ENCODE measurements around the gene FOXP4. TPM values are rescaled to one million over a fixed set of nuclear protein-coding genes. Genes with fewer than 3 reads are reported as not detected.

Gene FOXP4, protein sequence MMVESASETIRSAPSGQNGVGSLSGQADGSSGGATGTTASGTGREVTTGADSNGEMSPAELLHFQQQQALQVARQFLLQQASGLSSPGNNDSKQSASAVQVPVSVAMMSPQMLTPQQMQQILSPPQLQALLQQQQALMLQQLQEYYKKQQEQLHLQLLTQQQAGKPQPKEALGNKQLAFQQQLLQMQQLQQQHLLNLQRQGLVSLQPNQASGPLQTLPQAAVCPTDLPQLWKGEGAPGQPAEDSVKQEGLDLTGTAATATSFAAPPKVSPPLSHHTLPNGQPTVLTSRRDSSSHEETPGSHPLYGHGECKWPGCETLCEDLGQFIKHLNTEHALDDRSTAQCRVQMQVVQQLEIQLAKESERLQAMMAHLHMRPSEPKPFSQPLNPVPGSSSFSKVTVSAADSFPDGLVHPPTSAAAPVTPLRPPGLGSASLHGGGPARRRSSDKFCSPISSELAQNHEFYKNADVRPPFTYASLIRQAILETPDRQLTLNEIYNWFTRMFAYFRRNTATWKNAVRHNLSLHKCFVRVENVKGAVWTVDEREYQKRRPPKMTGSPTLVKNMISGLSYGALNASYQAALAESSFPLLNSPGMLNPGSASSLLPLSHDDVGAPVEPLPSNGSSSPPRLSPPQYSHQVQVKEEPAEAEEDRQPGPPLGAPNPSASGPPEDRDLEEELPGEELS
- 2.7 and 3.1 TPM in 2 replicates for total RNA-seq (2014; rRNA removed; shearing (Covaris generic))

DNA sequence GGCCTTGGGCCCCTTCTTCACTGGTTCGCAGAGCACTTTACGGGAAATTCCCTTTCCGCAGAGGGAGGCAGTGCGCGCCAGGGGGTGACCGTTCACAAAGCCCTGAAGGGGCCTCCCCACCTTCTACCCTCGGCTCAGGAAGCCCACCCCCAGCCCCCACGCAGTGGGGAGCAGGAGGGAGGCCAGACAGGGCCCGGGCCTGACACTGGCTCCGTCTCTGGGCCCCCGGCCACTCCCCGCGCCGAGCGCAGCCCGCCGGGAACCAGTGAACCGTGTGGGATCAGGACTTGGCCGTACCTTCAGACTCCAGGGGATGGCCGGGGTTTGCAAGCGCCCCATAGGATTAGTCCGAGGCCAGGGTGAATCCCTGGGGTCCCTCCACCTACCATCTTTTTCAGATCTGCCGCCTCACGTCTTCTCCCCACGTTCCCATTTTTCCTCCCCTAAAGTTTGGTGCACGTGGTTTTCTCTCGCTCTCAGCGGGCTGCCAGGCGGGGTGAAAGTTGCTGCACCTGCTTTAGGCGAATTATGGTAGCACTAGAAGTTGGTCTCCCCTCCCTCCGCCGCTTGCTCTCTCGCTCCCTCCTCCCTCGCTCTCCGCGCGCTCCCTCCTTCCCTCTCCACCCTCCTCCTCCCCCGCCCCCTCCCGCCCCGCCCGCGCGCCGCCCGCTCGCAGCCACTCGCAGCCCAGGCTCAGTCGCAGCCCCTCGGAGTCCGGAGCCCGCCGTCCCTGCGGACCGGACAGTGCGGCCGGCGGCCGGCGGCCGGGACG lies at the start of gene FOXP4:
Gene FOXP4, plus strand, starts transcription at position 679 of the 772 bp plus-strand sequence. CDS start 19,380 bp downstream, outside the sequence.
- DNase-seq (ENCODE audit: low spot score): peak; percentile 96

DNA sequence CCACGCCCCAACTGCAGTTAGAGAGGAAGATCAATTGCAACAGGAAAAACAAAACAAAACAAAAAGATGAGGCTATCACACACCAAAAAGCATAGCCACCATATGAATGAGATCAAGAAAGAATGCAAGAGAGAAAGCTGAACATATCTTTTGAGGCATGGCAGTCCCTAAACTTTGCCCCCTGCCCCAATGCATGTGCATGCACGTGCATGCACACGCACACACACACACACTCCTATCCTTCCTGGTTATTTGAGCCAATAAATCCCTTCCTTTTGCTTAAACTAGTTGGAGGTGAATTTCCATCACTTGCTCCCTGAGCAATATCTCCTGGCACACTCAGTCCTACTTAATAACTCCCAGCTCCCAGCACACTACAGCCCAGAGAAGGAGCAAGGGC lies 48.6 kb upstream of the FOXP4 start:
- DNase-seq (ENCODE audit: low spot score): no peak

DNA sequence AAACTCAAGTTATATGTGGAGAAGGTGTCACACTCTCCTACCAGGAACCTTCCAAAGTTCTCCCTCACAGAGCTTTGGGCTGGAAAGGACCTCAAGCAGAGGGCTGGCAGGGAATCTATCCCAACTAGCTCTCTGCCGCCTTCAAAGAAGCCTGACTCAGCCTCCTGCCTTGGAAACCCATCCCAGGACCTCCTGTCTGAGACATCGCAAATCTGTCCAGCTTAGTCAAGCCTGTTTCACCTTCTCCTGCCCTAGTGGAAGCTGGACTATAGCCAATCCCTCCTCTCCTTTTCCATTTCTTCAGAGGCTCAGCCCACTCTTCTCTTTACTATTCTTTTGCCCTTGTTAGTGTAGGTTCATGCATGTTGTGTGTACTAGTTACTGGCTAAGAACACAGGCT lies 48.2 kb upstream of the FOXP4 start:
- no peak for DNase-seq (ENCODE audit: low spot score)

DNA sequence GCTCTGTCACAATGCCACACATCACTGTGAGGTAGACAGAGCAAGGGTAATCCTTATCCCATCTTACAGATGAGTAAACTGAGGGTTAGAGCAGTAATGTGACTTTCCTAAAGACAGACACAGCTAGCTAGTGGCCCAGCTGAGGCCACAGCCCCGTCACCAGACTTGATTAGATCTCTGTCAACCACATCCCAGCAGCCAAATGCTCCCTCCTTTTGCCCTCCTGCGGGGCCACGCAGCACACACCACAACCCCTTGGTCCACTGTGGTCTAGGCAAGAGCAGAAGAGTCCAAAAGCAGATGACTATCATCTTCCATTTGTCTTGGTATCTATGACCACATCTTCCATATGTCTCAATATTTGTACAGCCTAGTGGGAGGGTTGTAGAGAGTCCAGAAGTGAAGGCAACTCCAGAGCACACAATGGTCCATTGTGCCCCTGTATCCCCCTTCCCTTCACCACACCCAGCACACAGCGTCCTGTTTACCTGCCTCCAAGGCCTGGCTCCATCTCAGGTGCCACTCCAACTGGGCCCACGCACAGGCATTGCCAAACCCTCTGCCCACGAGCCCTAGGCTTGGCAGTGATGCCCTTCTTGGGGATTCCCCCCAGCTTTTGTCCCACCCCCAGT lies 47.1 kb upstream of the FOXP4 start:
- DNase-seq (ENCODE audit: low spot score): no peak

DNA sequence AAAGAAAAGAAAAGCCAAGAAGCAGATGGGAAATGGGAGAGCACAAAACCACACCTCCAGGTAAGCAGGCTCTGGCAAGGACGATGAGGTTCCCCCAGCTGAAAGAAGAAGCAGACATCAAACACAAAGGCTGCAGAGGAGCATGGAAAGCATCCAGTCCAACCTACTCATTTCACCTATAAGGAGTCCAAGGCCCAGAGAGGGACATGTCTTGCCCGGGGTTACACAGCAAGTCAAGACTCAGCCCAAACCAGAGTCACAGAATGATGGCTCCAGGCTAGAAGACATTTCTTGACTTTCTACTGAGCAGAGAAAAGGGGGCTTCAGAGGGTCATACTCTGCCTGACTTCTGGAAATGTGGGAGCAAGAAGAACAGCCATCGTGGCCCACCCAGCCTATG lies 45.6 kb upstream of the FOXP4 start:
- DNase-seq (ENCODE audit: low spot score): no peak

DNA sequence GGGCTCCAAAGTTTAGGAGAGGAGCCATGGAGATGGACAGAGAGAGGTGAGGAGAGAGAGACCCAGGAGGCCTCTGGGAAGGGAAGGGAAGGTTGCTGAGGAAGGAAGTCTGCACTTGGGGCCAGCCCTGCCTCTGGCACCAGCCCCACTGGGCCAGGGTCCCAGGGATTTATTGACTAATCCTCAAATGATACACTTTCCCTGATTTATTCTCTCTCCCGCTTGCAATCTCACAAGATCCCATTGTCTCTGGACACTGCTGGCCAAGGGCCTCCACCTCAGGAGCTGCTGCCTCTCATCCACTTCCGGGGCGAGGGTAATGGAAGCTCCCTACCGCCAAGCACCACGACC lies 43.6 kb upstream of the FOXP4 start:
- DNase-seq (ENCODE audit: low spot score): no peak

DNA sequence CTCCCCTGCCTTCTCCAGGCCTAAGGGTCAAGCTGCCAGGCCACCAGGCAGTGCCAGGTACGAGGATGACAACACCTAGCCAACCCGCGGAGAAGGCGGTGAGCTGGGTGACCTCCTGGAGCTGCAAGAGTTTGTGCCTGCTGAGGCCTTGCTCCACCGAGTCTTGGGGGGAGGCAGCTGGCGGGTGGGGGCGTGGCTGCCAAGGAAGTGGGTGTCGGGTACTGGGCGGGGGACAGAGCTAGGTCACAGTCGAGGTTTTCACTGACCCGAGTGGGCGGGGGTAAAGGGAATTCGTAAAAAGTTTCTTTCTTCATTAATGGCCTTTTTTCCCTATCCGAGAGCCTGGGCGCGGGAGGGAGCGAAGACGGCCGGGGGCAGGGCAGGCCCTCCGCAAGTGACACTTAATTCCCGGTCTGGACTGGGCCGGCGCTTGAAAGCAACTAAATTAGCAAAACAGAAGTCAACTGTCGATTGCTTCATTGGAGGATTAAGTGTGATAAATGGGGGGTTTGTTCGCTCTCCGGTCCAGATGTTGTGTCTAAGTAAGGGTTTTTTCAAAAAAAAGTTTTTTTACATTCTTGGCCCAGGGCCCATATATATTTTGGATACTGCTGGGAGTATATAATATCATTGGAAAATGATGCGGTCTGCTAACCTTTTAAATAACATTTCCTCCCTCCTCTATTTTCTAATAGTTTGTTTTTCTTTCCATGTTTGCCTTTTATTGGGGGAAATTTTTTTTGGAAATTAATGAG lies 43.1 kb upstream of the FOXP4 start:
- no peak for DNase-seq (ENCODE audit: low spot score)

DNA sequence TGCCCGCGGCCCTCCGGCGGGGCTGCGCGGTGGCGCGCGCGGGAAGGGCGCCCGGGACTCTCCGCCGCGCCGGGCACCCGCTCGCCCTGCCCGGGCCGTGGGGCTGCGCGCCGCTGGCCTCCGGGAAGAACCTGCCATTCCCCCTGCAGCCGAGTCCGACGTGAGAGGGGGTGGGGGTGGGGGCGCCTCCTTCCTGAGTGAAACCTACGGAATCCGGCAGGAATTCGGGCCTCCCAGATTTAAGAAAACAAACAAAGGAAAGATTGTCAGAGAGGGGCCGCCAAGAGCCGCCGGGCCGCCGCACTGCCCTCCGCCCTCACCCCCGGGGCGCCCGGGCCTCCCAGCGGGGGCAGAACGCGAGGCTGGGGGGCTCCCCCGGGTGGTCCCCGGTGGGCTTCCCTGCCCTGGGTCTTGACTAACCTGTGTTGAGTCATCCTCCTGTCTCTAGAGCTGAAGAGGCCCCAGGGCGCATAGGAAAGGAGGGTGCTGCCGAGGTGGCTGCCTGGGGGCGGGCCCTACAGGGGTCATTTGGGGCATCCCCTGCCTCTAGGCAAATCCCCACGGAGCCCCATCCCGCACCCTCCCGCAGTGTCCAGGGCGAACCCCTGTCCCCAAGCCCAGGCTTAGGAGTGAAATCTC lies 42.2 kb upstream of the FOXP4 start:
- DNase-seq (ENCODE audit: low spot score): peak; percentile 75

DNA sequence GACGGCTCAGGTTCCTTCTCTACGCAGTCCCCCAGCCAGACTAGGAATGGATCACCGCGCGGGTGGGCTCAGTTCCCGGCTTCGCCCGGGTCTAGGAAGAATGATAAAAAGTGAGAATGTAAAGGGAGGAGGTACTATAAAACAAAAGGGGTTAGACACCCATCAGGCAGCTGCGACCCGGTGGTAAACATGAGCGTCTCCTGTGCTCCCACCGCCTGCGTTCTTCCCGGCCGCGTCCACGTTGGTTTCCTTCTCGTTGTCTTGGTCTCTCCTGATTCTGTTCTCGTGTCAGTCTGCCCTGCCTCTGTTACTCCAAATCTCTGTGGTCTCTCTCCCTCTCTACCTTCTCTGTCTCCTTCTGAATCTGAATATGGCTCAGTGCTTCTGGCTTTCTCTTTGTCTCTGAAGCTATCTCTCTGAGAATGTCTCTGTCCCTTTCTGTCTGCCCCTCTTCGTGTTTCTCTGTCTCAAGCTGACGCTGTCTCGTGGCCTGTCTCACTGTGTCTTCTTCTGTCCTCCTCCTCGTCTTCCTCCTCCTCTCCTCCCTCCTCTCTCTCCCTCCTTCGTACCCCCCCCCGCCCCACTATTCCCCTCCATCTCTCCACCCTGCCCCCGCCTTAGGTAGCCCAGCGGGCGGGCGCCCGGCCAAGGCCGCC lies 41.6 kb upstream of the FOXP4 start:
- peak; percentile 66 for DNase-seq (ENCODE audit: low spot score)

DNA sequence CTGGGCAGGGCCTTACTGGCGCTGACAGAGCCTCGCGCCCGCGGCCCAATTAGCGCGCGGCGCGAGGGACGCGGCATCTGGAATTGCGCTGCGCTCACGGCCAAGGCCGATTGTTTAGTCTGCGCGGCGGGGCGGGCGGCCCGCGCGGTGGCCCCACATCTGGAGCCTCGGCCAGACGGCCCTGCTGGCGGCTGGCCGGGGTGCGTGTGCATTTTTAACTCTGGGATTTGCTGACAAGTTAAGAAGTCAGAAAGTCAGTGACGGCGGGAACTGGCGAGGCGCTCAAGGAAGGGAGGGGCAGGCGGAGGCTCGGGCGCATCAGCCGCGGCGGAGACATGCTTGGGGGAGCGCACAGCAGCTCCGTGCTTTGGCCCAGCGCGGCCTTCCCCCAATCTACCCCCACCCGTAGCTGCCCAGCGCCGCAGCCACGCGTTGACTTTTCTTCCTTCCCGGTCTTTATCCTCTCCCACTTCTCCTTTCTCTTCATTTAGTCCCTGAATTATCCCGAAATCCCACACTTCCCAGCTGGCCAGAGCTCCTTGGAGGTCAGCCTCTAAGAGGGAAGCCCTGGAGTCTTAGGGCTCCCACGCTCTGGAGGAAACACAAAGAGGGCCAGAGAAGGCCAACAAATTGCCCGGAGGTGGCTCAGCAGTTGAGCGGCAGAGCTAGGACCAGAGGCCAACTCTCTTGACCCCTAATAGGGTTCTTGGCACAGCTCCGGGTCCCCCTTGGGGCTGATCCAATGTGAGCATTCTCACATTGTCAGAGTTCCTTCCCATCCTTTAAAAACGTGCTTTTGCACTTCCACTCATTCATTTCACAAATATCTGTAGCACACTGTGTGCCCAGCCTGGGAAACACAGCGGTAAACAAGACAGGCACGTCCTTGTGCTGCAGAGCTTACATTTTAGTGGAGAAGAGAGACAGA lies 40.8 kb upstream of the FOXP4 start:
- peak; percentile 92 for DNase-seq (ENCODE audit: low spot score)

DNA sequence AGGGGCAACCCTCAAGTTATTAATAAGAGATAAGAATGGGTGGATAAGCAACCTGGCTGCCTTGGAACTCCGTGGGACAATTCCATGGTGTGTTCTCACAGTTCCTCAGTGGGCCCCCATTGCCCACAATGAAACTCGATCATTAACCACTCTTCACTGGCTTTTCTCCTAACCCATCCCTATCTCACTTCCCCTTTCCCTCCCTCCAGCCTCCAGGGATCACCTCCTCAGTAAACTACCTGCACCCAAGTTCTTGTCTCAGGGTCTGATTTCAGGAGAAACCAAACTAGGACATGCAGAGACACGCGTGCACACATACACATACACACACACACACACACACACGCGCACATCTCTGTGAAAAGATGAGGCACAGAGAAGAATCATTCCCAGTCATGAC lies 37.7 kb upstream of the FOXP4 start:
- no peak for DNase-seq (ENCODE audit: low spot score)

DNA sequence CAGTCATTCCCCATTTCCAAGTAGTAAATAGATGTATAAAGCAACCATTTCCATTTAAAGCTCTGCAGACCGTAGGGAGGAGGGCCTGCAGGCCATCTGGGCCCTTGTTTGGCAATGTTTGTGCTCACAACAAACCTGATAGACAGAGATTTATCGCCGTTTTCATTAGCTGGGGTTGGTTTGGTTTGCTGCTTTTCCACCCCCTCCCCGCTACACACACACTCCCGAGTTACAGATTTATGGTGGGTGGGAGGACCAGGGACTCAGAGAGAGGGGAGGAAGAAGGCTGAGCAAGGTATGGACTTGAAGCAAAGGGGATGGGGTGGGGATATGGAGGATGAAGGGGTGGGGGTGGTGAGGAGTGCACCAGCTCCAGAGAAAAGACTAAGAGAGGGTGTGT lies 36.6 kb upstream of the FOXP4 start:
- DNase-seq (ENCODE audit: low spot score): no peak

DNA sequence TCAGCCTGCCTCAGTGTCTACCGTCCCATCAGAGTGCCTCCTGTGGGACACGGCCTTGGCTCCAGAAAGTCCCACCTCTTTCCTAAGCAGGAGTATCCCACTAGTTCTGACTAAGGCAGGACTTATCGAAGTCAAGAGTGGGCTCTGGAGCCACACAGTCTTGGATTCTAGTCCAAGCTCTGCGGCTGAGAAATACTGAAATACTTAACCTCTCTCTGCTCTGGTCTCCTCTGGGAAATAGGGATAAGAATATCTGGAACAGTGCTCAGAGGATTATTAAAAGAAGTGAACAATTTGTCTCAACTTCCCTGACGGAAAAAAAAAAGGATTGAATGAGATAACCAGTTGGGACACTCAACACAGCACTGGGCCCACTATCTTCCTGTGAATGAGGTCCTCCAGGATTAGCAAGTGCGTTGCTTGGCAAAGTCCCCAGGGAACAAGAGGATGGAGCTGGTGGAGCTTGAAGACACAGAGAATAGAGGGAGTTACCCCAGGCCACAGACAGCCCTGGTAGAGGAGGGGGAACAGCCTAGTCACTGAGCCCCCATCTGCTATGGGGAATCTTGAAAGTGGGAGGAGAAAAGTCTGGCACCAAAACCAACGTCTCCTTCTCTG lies 34.6 kb upstream of the FOXP4 start:
- no peak for DNase-seq (ENCODE audit: low spot score)

DNA sequence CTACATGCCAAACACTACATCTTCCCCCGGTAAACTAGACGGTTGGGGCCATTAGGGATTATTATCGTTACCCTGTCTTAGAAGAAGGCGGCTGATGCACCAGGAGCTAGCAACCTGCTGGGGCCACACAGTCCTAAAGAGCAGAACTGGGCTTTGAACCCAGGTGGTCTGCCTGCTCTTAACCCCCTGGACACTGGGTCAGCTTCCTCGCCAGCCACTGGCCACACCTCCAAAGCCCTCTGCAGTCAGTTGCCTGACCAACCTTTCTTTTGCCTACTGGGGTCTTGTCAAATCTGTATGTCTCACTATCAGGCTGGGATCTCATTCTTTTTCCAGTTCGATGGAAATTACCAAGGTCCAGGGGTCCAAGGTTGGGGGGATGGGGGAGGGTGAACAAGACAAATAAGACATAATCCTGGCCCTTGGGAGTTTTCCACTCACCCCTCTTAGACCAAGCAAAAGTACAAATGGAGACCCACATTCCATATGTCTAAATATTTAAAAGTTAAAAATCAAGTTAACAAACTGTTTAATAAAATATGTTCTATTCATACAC lies 34.0 kb upstream of the FOXP4 start:
- no peak for DNase-seq (ENCODE audit: low spot score)

DNA sequence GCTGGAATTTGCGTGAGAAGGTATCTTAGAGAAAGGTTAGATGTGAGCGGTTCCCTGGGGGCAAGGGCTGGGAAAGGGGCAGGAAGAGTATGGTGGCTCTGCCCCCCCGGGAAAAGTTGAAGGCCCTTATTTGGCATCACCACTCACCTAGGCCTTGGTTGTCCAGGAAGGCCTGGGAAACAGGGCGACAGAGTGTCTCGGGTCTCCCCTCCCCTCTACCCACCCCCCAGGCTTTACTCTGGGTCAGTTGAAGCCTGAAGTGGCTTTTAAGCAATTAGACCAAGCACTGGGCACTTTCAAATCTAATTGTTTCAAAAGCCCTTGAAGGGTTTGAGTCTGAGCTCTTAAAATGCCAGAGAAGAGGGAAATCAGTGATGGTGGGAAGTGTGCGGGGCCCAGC lies 30.2 kb upstream of the FOXP4 start:
- no peak for DNase-seq (ENCODE audit: low spot score)

DNA sequence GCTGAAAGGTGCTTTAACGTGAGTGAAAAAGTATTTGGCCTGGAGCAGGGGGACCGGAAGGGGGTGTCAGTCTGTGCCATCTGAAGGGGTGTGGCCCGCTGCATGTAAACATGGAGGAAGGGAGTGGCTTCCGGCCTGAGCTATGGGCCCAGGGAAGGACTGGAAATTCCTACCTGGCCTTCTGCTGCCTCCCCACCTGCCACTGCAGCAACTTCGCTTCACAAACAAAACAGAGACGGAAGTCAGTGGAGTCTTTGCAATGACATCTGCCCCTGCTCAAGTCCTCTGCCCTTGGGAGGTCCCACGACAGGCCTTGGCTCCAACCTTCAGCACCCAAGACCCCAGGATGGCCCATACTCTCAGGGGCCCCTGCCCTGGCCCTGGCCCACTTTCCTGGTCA lies 28.1 kb upstream of the FOXP4 start:
- no peak for DNase-seq (ENCODE audit: low spot score)

DNA sequence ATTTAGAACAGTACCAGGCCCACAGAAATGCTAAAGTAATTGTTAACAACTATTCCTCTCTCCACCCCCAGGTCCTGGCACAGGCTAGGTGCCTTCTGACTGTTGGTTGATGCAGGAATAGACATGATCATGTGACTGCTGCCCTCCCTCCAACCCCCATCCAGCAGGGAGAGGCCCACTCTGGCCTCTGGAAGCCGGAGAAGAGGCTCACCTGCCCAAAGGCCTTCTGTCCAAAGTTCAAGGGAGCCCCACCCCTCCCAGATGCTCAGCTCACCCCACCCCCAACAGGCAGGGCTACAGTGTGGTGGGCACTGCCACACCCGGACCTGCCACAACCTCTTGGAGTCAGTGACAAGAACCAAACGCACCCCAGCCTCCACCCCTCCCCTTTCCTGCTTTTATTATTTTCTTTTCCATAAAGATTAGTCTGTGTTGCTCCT lies 26.9 kb upstream of the FOXP4 start:
- DNase-seq (ENCODE audit: low spot score): peak; percentile 48

Data from H4 (cell line).